ENCODE results near the gene MEF2B. TPM values are rescaled to one million over a fixed set of nuclear protein-coding genes. Genes with fewer than 3 reads are reported as not detected.

The MEF2B gene
- total RNA-seq, 1 experiment from 2014 or later, result 1.3 TPM

- Histone ChIP-seq H3K4me1 (ENCODE audit: insufficient read depth, low read length) (no peaks in the 10 kb centered on the region), H2AK5ac (ENCODE audit: insufficient read length, low read length) (no peak overlapping the region), H3K23ac (ENCODE audit: insufficient read length, low read depth, low read length) (no peak overlapping the region), H3K9ac (ENCODE audit: extremely low read depth, insufficient read length, low read length) (no peak overlapping the region), H3K14ac (ENCODE audit: insufficient read depth, low read length) (no peak overlapping the region), H3K9me3 (ENCODE audit: control insufficient read depth, low read depth, low read length) (no peaks in the 10 kb centered on the region), H2BK15ac (ENCODE audit: low read depth, low read length) (no peak overlapping the region), H3K23me2 (ENCODE audit: insufficient read length, low read depth, low read length, poor library complexity, severe bottlenecking) (peaks cover under 1% of the 10 kb centered on the region), H3K56ac (ENCODE audit: insufficient read length, low read depth, low read length) (no peak overlapping the region), H2BK20ac (ENCODE audit: low read depth, low read length, poor library complexity, severe bottlenecking) (no peak overlapping the region), H4K5ac (ENCODE audit: insufficient read length, low read depth, low read length) (no peak overlapping the region), H3K4me2 (ENCODE audit: insufficient read depth, insufficient read length, low read length) (no peak overlapping the region), H2BK120ac (ENCODE audit: low read depth, low read length, poor library complexity, severe bottlenecking) (no peak overlapping the region), H3T11ph (ENCODE audit: low read length) (no peak overlapping the region), H3K18ac (ENCODE audit: insufficient read length, low read depth, low read length) (no peak overlapping the region), H3K79me1 (ENCODE audit: insufficient read depth, low read depth, low read length, poor library complexity, severe bottlenecking) (no peaks in the 10 kb centered on the region), H4K20me1 (ENCODE audit: control insufficient read depth, insufficient read depth, insufficient read length) (no peaks in the 10 kb centered on the region), H3K4ac (ENCODE audit: low read depth, low read length) (no peak overlapping the region), H4K91ac (ENCODE audit: insufficient read length, low read depth, low read length) (no peak overlapping the region), H3K27me3 (ENCODE audit: insufficient read depth, low read length) (no peaks in the 10 kb centered on the region), H2BK5ac (ENCODE audit: insufficient read length, low read length) (no peak overlapping the region), H3K79me2 (ENCODE audit: insufficient read depth, low read length) (no peaks in the 10 kb centered on the region), H2AFZ (ENCODE audit: low read length) (no peak overlapping the region), H2BK12ac (ENCODE audit: insufficient read length, low read depth, low read length) (no peak overlapping the region), H3K27ac (ENCODE audit: insufficient read length, low read depth, low read length) (no peak overlapping the region), H4K8ac (replicated peaks; ENCODE audit: insufficient read length, low read depth, low read length) (no peak overlapping the region)
- H3K27ac Mint-ChIP-seq, result no peak overlapping the region
- H3K9me3 Mint-ChIP-seq, result no peaks in the 10 kb centered on the region
- peaks cover 46% of the 10 kb centered on the region for H3K27me3 Mint-ChIP-seq (ENCODE audit: low read depth)
- peaks cover 17 to 30% of the 10 kb centered on the region in 2 experiments for H3K4me1 Mint-ChIP-seq
- no peak for DNase-seq
- no peak overlapping the region; a peak in 1 of 5 replicates for H3K4me3 Mint-ChIP-seq
- peaks cover 0 to 7% (median 5%) of the 10 kb centered on the region in 3 experiments; a peak in 4 of 7 replicates for H3K36me3 Mint-ChIP-seq (ENCODE audit: insufficient read depth in 1 of 3, low read depth in 3 of 3)
- WGBS (ENCODE audit: extremely low coverage, insufficient read length, low lambda C conversion rate), result no CpG with 5 or more reads among the region's 15 CpGs
- no peak for TF ChIP-seq CTCF (conservative IDR thresholded peaks at IDR 0.05)
These were observed 58.8 kb downstream of the MEF2B start for GRCh38 chr19:19111136-19111835.

Measured in H9 (cell line).